ENCODE results near the gene SELP.

The SELP gene

GRCh38 chr1:169618367-169618766, 11.6 kb downstream of the SELP start:
- no peak for FAIRE-seq

- no peak for FAIRE-seq
Observed at GRCh38 chr1:169615803-169616202, 14.1 kb downstream of the SELP start.

GRCh38 chr1:169610858-169611257, 19.1 kb downstream of the SELP start:
- FAIRE-seq, result no peak

GRCh38 chr1:169610108-169610507, 19.8 kb downstream of the SELP start:
- FAIRE-seq, result no peak

GRCh38 chr1:169608226-169608625, 21.7 kb downstream of the SELP start:
- FAIRE-seq, result no peak

GRCh38 chr1:169604781-169605560, 25.0 kb downstream of the SELP start:
- no peak for FAIRE-seq

GRCh38 chr1:169601096-169601881, 28.6 kb downstream of the SELP start:
- FAIRE-seq, result peak; percentile 78

GRCh38 chr1:169595764-169596711, 33.9 kb downstream of the SELP start:
- FAIRE-seq, result no peak

- no peak for FAIRE-seq
Observed at GRCh38 chr1:169594391-169594790, 35.5 kb downstream of the SELP start.

- FAIRE-seq, result no peak
Observed at GRCh38 chr1:169590932-169591331, 39.0 kb downstream of the SELP start.

GRCh38 chr1:169588785-169589485, 41.0 kb downstream of the SELP start:
- FAIRE-seq, result no peak

- no peak for FAIRE-seq
Observed at GRCh38 chr1:169588112-169588511, 41.8 kb downstream of the SELP start.

GRCh38 chr1:169586395-169587255, 43.3 kb downstream of the SELP start, which contains the start of gene F5:
F5 (minus strand) TSS chr1:169586481; CDS start chr1:169586386, 95 bp downstream.
- FAIRE-seq, result no peak

GRCh38 chr1:169586067-169586394, 43.9 kb downstream of the SELP start:
- no peak for FAIRE-seq

- FAIRE-seq, result peak; percentile 53
Observed at GRCh38 chr1:169585181-169585580, 44.7 kb downstream of the SELP start.

- FAIRE-seq, result no peak
Observed at GRCh38 chr1:169584483-169585144, 45.3 kb downstream of the SELP start.

GRCh38 chr1:169577981-169578738, 51.8 kb downstream of the SELP start:
- FAIRE-seq, result no peak

- FAIRE-seq, result no peak
Observed at GRCh38 chr1:169576935-169577331, 53.0 kb downstream of the SELP start.

- no peak for FAIRE-seq
Observed at GRCh38 chr1:169576241-169576934, 53.5 kb downstream of the SELP start.
